ENCODE data around the gene CTSG.
"Not testable (repeated sequence)": the region's sequence is repeated elsewhere in the genome, so short reads cannot be mapped to it uniquely, and the experiment has no call there.

The CTSG gene

DNA sequence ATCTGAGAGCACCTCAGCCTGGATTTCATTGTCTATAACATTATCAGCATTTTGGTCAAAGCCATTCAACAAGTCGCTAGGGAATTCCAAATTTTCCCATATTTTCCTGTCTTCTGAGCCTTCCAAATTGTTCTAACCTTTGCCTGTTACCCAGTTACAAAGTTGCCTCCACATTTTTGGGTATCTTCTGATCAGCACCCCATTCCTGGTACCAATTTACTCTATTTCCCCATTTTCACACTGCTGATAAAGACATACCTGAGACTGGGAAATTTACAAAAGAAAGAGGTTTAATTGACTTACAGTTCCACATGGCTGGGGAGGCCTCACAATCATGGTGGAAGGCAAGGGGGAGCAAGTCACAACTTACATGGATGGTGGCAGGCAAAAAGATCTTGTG is 27.0 kb downstream of the CTSG start:
- not testable (repeated sequence) for H3K14ac ChIP-seq (ENCODE audit: low read length in 2 of 2); H3K27ac ChIP-seq (ENCODE audit: low read length, poor library complexity, severe bottlenecking); H2BK120ac ChIP-seq (ENCODE audit: low read depth, low read length); H3K36me3 ChIP-seq (ENCODE audit: control insufficient read depth in 1 of 2, insufficient read depth in 2 of 2, low read depth in 1 of 2, low read length in 2 of 2); H3K27me3 ChIP-seq (ENCODE audit: control insufficient read depth in 1 of 2, insufficient read depth in 1 of 2, low read length in 2 of 2); H3K4ac ChIP-seq (ENCODE audit: low read depth in 1 of 2, low read length in 2 of 2); DNase-seq; H2AFZ ChIP-seq (ENCODE audit: low read depth, low read length); H2BK12ac ChIP-seq (ENCODE audit: low read length in 2 of 2); H3K4me3 ChIP-seq (ENCODE audit: insufficient read depth in 1 of 2, low read depth in 1 of 2, low read length in 2 of 2); H3K4me2 ChIP-seq (ENCODE audit: low read length, poor library complexity, severe bottlenecking); H2BK5ac ChIP-seq (ENCODE audit: low read depth, low read length, poor library complexity, severe bottlenecking); H3K4me1 ChIP-seq (ENCODE audit: control insufficient read depth, insufficient read depth, low read depth, low read length); H4K8ac ChIP-seq (ENCODE audit: low read length); H3K23ac ChIP-seq (ENCODE audit: low read length in 2 of 2); H3K79me1 ChIP-seq (replicated peaks; ENCODE audit: low read length, poor library complexity, severe bottlenecking); H4K91ac ChIP-seq (ENCODE audit: low read length); H2AK5ac ChIP-seq (ENCODE audit: low read length, severe bottlenecking); H3K9ac ChIP-seq (ENCODE audit: low read length); H3K18ac ChIP-seq (ENCODE audit: low read depth in 1 of 2, low read length in 2 of 2); H2BK15ac ChIP-seq (ENCODE audit: low read depth, poor library complexity, severe bottlenecking)
- 4% methylated on average over 1 of the region's 1 CpG for WGBS
- peaks cover 25% of the 10 kb centered on the region for H3K9me3 ChIP-seq (ENCODE audit: control insufficient read depth, low read length)

DNA sequence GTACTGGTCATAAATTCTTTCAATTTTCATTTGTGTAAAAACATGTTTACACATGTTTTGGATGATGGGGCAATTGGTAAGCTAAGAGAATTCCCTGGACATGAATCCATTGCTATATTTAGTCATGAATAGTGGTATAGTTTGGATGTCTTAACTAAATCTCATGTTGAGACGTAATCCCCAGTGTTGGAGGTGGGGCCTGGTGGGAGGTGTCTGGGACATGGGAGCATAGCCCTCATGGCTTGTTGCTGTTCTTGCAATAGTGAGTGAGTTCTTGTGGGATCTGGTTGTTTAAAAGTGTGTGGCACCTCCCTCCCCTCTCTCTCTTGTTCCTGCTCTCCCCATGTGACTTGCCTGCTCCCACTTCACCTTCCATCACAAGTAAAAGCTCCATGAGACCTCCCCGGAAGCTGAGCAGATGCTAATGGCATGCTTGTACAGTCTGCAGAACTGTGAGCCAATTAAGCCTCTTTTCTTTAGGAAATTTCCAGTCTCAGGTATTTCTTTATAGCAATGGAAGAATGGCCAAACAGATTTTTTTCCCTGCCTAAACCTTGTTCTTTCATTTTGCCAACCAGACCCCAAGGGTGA is 33.6 kb downstream of the CTSG start:
- Histone ChIP-seq H3K18ac (ENCODE audit: low read depth in 1 of 2, low read length in 2 of 2) (no peak overlapping the region), H4K91ac (ENCODE audit: low read length) (no peak overlapping the region), H3K27me3 (ENCODE audit: control insufficient read depth in 1 of 2, insufficient read depth in 1 of 2, low read length in 2 of 2) (no peaks in the 10 kb centered on the region), H2AFZ (ENCODE audit: low read depth, low read length) (no peak overlapping the region), H3K4ac (ENCODE audit: low read depth in 1 of 2, low read length in 2 of 2) (no peak overlapping the region), H2BK5ac (ENCODE audit: low read depth, low read length, poor library complexity, severe bottlenecking) (no peak overlapping the region), H2AK5ac (ENCODE audit: low read length, severe bottlenecking) (no peak overlapping the region), H3K14ac (ENCODE audit: low read length in 2 of 2) (no peak overlapping the region), H3K79me1 (replicated peaks; ENCODE audit: low read length, poor library complexity, severe bottlenecking) (no peaks in the 10 kb centered on the region), H3K4me3 (ENCODE audit: insufficient read depth in 1 of 2, low read depth in 1 of 2, low read length in 2 of 2) (no peak overlapping the region), H3K23ac (ENCODE audit: low read length in 2 of 2) (no peak overlapping the region), H3K4me1 (ENCODE audit: control insufficient read depth, insufficient read depth, low read depth, low read length) (no peaks in the 10 kb centered on the region), H2BK12ac (ENCODE audit: low read length in 2 of 2) (no peak overlapping the region), H3K9me3 (ENCODE audit: control insufficient read depth, low read length) (peaks cover under 1% of the 10 kb centered on the region), H3K36me3 (ENCODE audit: control insufficient read depth in 1 of 2, insufficient read depth in 2 of 2, low read depth in 1 of 2, low read length in 2 of 2) (no peaks in the 10 kb centered on the region), H3K4me2 (ENCODE audit: low read length, poor library complexity, severe bottlenecking) (no peak overlapping the region), H2BK15ac (ENCODE audit: low read depth, poor library complexity, severe bottlenecking) (no peak overlapping the region), H3K9ac (ENCODE audit: low read length) (no peak overlapping the region), H4K8ac (ENCODE audit: low read length) (no peak overlapping the region), H3K27ac (ENCODE audit: low read length, poor library complexity, severe bottlenecking) (no peak overlapping the region), H2BK120ac (ENCODE audit: low read depth, low read length) (no peak overlapping the region)
- 39% methylated on average over 2 of the region's 2 CpGs for WGBS
- no peak for DNase-seq

DNA sequence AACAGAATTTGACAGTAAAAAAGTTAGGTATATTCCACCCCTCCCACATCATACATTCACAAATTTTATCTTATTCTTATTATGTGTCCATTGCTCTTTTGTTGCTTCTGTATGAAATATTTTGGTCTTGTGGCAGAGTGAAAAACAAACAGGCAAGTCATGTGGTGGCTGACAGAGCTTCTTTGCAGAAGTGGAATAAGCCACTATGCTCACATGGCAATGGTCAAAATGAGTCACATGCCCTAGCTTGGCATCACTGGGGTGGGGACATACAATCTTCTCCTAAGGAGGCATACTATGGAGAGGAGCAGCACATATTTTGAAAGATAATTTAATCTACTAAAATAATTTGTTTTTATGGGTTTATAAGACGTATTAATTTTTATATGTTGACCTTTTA is 40.3 kb downstream of the CTSG start:
- H4K8ac ChIP-seq (ENCODE audit: low read length) = no peak overlapping the region
- no peak overlapping the region for H2BK15ac ChIP-seq (ENCODE audit: low read depth, poor library complexity, severe bottlenecking)
- no peak overlapping the region for H2AFZ ChIP-seq (ENCODE audit: low read depth, low read length)
- H3K4me1 ChIP-seq (ENCODE audit: control insufficient read depth, insufficient read depth, low read depth, low read length) = no peaks in the 10 kb centered on the region
- H3K79me1 ChIP-seq (replicated peaks; ENCODE audit: low read length, poor library complexity, severe bottlenecking) = no peaks in the 10 kb centered on the region
- no peak overlapping the region for H2BK12ac ChIP-seq (ENCODE audit: low read length in 2 of 2)
- no peak overlapping the region for H3K14ac ChIP-seq (ENCODE audit: low read length in 2 of 2)
- no peak overlapping the region for H3K4me3 ChIP-seq (ENCODE audit: insufficient read depth in 1 of 2, low read depth in 1 of 2, low read length in 2 of 2)
- no peak overlapping the region for H3K23ac ChIP-seq (ENCODE audit: low read length in 2 of 2)
- H2BK120ac ChIP-seq (ENCODE audit: low read depth, low read length) = no peak overlapping the region
- H3K27me3 ChIP-seq (ENCODE audit: control insufficient read depth in 1 of 2, insufficient read depth in 1 of 2, low read length in 2 of 2) = no peaks in the 10 kb centered on the region
- peaks cover 3% of the 10 kb centered on the region for H3K9me3 ChIP-seq (ENCODE audit: control insufficient read depth, low read length)
- no peak overlapping the region for H3K9ac ChIP-seq (ENCODE audit: low read length)
- H3K4me2 ChIP-seq (ENCODE audit: low read length, poor library complexity, severe bottlenecking) = no peak overlapping the region
- no peak overlapping the region for H3K4ac ChIP-seq (ENCODE audit: low read depth in 1 of 2, low read length in 2 of 2)
- DNase-seq = no peak
- no peaks in the 10 kb centered on the region for H3K36me3 ChIP-seq (ENCODE audit: control insufficient read depth in 1 of 2, insufficient read depth in 2 of 2, low read depth in 1 of 2, low read length in 2 of 2)
- no peak overlapping the region for H3K18ac ChIP-seq (ENCODE audit: low read depth in 1 of 2, low read length in 2 of 2)
- H2BK5ac ChIP-seq (ENCODE audit: low read depth, low read length, poor library complexity, severe bottlenecking) = no peak overlapping the region
- H2AK5ac ChIP-seq (ENCODE audit: low read length, severe bottlenecking) = no peak overlapping the region
- H3K27ac ChIP-seq (ENCODE audit: low read length, poor library complexity, severe bottlenecking) = no peak overlapping the region
- no peak overlapping the region for H4K91ac ChIP-seq (ENCODE audit: low read length)
- no CpG with 5 or more reads among the region's 1 CpG for WGBS

DNA sequence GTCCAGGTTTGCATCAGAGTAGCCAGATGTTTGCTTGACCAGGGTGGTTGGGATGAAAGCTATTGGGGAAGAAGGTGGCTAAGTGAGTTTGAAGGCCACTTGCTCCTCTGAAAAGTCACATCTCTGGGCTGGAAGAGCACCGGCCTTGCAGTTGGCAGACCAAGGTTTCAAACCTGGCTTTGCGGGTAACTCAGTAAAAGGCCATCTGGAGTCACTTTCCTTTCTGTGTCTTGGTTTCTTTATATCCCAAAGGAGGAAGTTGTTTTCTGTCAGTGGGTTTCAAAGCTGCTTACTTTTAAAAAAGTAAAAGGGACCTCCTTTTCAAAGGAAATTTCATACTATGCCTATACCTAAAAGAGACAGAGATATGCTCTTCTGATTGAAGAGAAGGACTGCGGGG is 41.8 kb downstream of the CTSG start:
- Histone ChIP-seq H2BK5ac (ENCODE audit: low read depth, low read length, poor library complexity, severe bottlenecking) (no peak overlapping the region), H3K14ac (ENCODE audit: low read length in 2 of 2) (no peak overlapping the region)

More for the DNA sequence above, 41.8 kb downstream of the CTSG start:
- Histone ChIP-seq H2BK120ac (ENCODE audit: low read depth, low read length) (no peak overlapping the region), H3K27me3 (ENCODE audit: control insufficient read depth in 1 of 2, insufficient read depth in 1 of 2, low read length in 2 of 2) (no peaks in the 10 kb centered on the region), H3K4me3 (ENCODE audit: insufficient read depth in 1 of 2, low read depth in 1 of 2, low read length in 2 of 2) (no peak overlapping the region), H3K4me2 (ENCODE audit: low read length, poor library complexity, severe bottlenecking) (no peak overlapping the region), H4K91ac (ENCODE audit: low read length) (no peak overlapping the region), H2BK12ac (ENCODE audit: low read length in 2 of 2) (no peak overlapping the region), H2BK15ac (ENCODE audit: low read depth, poor library complexity, severe bottlenecking) (no peak overlapping the region), H3K23ac (ENCODE audit: low read length in 2 of 2) (no peak overlapping the region), H3K18ac (ENCODE audit: low read depth in 1 of 2, low read length in 2 of 2) (no peak overlapping the region), H4K8ac (ENCODE audit: low read length) (no peak overlapping the region), H2AK5ac (ENCODE audit: low read length, severe bottlenecking) (no peak overlapping the region), H2AFZ (ENCODE audit: low read depth, low read length) (no peak overlapping the region), H3K9me3 (ENCODE audit: control insufficient read depth, low read length) (peaks cover 3% of the 10 kb centered on the region), H3K4me1 (ENCODE audit: control insufficient read depth, insufficient read depth, low read depth, low read length) (no peaks in the 10 kb centered on the region), H3K36me3 (ENCODE audit: control insufficient read depth in 1 of 2, insufficient read depth in 2 of 2, low read depth in 1 of 2, low read length in 2 of 2) (no peaks in the 10 kb centered on the region), H3K4ac (ENCODE audit: low read depth in 1 of 2, low read length in 2 of 2) (no peak overlapping the region), H3K79me1 (replicated peaks; ENCODE audit: low read length, poor library complexity, severe bottlenecking) (no peaks in the 10 kb centered on the region), H3K27ac (ENCODE audit: low read length, poor library complexity, severe bottlenecking) (no peak overlapping the region), H3K9ac (ENCODE audit: low read length) (no peak overlapping the region)
- 69% methylated on average over 2 of the region's 3 CpGs for WGBS
- no peak for DNase-seq
